HEK293T (cell line): ENCODE results near the gene TBC1D17.

Experiments
- ELF4 ChIP-seq: fragments of 450-650 bp; IDR thresholded peaks from 2 replicates; pipeline ENCODE4 v1.6.1; 2017; ENCODE audit warnings: antibody characterized with exemption
- SUZ12 ChIP-seq: fragments of 450-650 bp; IDR thresholded peaks from 2 replicates; pipeline ENCODE4 v1.6.1; 2016; ENCODE audit warnings: mild to moderate bottlenecking

GRCh38 chr19:49853852-49854377 lies 23.6 kb upstream of the TBC1D17 start:
- no peak for TF ChIP-seq SUZ12
- no peak for TF ChIP-seq ELF4
